KMS-11 (cell line): ENCODE measurements around the gene MACROH2A1.

Experiments
- H2AFZ ChIP-seq: fragments of 200-600 bp; sonication (generic); 2 replicates; pipeline ENCODE4 v1.6.1; 2016; ENCODE audit warnings: antibody characterized with exemption, mixed run types, low read depth
- H3K27ac ChIP-seq: fragments of 200-600 bp; sonication (generic); 2 replicates; pipeline ENCODE4 v1.6.1; 2016; ENCODE audit warnings: mild to moderate bottlenecking, mixed run types
- H3K27me3 ChIP-seq: fragments of 200-600 bp; sonication (generic); 2 replicates; pipeline ENCODE4 v1.6.1; 2017; ENCODE audit warnings: mild to moderate bottlenecking, low read depth, mixed run types, moderate library complexity; ENCODE audit not compliant: insufficient read depth
- H3K36me3 ChIP-seq: fragments of 200-600 bp; sonication (generic); 2 replicates; pipeline ENCODE4 v1.6.1; 2017; ENCODE audit warnings: mild to moderate bottlenecking, mixed run types; ENCODE audit not compliant: insufficient read depth
- H3K4me1 ChIP-seq: fragments of 200-600 bp; sonication (generic); 2 replicates; pipeline ENCODE4 v1.6.1; 2016; ENCODE audit warnings: mild to moderate bottlenecking, low read depth, mixed run types; ENCODE audit not compliant: poor library complexity, severe bottlenecking
- H3K4me2 ChIP-seq: fragments of 200-600 bp; sonication (generic); 2 replicates; pipeline ENCODE4 v1.7.0; 2016; ENCODE audit warnings: mild to moderate bottlenecking, mixed run types
- H3K4me3 ChIP-seq: fragments of 200-600 bp; sonication (generic); IDR thresholded peaks from 2 replicates; pipeline ENCODE4 v1.6.1; 2017; ENCODE audit warnings: low read depth, low read length, mixed read lengths; ENCODE audit not compliant: insufficient read depth
- H3K79me2 ChIP-seq: fragments of 200-600 bp; sonication (generic); 2 replicates; pipeline ENCODE4 v1.6.1; 2016; ENCODE audit warnings: low read depth, mixed run types; ENCODE audit not compliant: insufficient read depth
- H3K9ac ChIP-seq: fragments of 200-600 bp; sonication (generic); 2 replicates; pipeline ENCODE4 v1.6.1; 2016; ENCODE audit warnings: mild to moderate bottlenecking, mixed run types
- H4K20me1 ChIP-seq: fragments of 200-600 bp; sonication (generic); 2 replicates; pipeline ENCODE4 v1.6.1; 2016; ENCODE audit warnings: mild to moderate bottlenecking, mixed run types; ENCODE audit not compliant: insufficient read depth
- CTCF ChIP-seq: fragments of 200-600 bp; sonication (generic); conservative IDR thresholded peaks from 2 replicates; pipeline ENCODE4 v1.6.1; 2017; ENCODE audit warnings: low read depth, mild to moderate bottlenecking, antibody characterized with exemption, low read length, moderate library complexity, mixed read lengths

MACROH2A1 gene

GRCh38 chr5:135377751-135378680 is 21.0 kb downstream of the MACROH2A1 start:
- H4K20me1 ChIP-seq = no peaks in the 10 kb centered on the region
- no peaks in the 10 kb centered on the region; the same call in none of the 2 replicates for H3K36me3 ChIP-seq
- no peaks in the 10 kb centered on the region for H3K27me3 ChIP-seq
- H3K4me2 ChIP-seq = no peak overlapping the region
- no peaks in the 10 kb centered on the region for H3K79me2 ChIP-seq
- no peaks in the 10 kb centered on the region for H3K4me1 ChIP-seq
- no peak overlapping the region for H3K9ac ChIP-seq
- no peak overlapping the region for H3K4me3 ChIP-seq
- no peak overlapping the region for H2AFZ ChIP-seq
- no peak overlapping the region for H3K27ac ChIP-seq
- TF ChIP-seq CTCF = no peak

GRCh38 chr5:135376961-135377624 is 21.9 kb downstream of the MACROH2A1 start:
- Histone ChIP-seq H3K9ac (no peak overlapping the region), H3K36me3 (no peaks in the 10 kb centered on the region; the same call in none of the 2 replicates)

GRCh38 chr5:135375040-135375793 is 23.8 kb downstream of the MACROH2A1 start:
- H3K4me1 ChIP-seq = no peaks in the 10 kb centered on the region

More at GRCh38 chr5:135376961-135377624, 21.9 kb downstream of the MACROH2A1 start:
- Histone ChIP-seq H3K4me2 (no peak overlapping the region), H3K4me3 (no peak overlapping the region), H3K27ac (no peak overlapping the region), H4K20me1 (no peaks in the 10 kb centered on the region), H3K27me3 (no peaks in the 10 kb centered on the region), H3K79me2 (no peaks in the 10 kb centered on the region), H2AFZ (no peak overlapping the region), H3K4me1 (no peaks in the 10 kb centered on the region)
- TF ChIP-seq CTCF = no peak

More at GRCh38 chr5:135375040-135375793, 23.8 kb downstream of the MACROH2A1 start:
- no peak overlapping the region for H3K4me2 ChIP-seq
- no peaks in the 10 kb centered on the region for H4K20me1 ChIP-seq
- H3K27ac ChIP-seq = no peak overlapping the region
- no peak for TF ChIP-seq CTCF
- no peak overlapping the region for H2AFZ ChIP-seq
- no peak overlapping the region for H3K4me3 ChIP-seq
- no peaks in the 10 kb centered on the region; the same call in 1 of the 2 replicates for H3K36me3 ChIP-seq
- H3K27me3 ChIP-seq = no peaks in the 10 kb centered on the region
- no peaks in the 10 kb centered on the region for H3K79me2 ChIP-seq
- H3K9ac ChIP-seq = no peak overlapping the region
